AG20443 (cell line): ENCODE measurements around the gene XRCC4.
"Not testable (repeated sequence)": the region's sequence is repeated elsewhere in the genome, so short reads cannot be mapped to it uniquely, and the experiment has no call there.

Experiments
- DNase-seq: peaks from one replicate; pipeline ENCODE4 v3.0.0; 2012; ENCODE audit warnings: low spot score, mixed read lengths

The XRCC4 gene

DNA sequence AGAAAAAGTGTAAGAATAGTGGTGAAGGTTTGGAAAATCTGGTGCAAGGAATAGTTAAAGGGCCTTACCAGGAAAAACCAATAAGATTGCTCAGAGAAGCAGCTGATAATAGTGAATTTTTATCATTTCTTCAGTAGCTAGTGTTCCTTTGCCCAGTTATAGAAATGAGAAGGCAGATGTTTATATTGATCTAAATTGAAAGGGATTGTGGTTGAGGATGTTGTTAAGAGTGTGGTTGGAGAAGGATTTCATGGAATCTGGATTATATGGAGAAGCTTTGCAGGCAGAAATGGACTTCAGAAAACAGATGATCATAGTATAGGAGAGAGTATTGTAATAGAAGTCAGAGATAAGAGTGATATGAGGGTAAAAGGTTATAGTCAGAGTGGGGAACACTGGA is 102.6 kb downstream of the XRCC4 start:
- peak; percentile 25 for DNase-seq

DNA sequence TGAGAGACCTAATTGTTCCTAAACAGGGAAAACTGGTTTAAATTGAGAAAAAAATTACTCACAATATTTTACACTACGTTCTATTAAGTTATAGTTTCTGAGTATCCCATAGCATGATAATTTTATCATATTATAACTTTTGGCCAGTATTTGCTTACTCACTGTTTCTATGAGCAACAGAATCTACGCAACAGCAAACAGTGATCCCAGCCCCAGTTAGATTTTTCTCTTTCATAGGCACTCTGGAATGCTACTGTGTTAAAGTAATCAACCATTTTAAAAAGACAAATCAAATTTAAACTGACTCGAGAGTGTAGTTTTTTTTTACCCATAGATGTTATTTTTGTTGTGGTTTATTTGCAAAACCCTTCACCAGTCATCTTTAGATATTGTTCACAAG is 107.2 kb downstream of the XRCC4 start:
- DNase-seq: no peak

DNA sequence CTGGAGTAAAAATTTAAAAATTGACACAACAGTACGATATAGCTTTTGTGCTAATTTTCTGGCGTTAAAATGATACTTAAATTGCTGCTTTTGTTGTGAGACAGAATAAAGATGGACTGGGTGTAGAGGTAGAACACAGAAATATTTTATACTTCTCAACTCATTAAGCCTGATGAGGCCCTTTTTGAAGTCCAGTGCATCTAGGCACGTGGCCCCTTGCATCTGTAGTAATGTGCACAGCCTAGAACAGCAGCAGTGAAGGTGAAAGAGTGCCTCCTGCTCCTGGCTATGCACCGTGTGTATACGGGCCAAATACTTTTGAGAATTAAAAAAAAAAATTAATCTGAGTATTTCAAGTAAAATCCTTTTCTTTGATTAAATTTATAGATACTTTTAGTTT is 115.6 kb downstream of the XRCC4 start:
- DNase-seq: no peak

- DNase-seq: no peak
Observed at GRCh38 chr5:83197326-83197967, 120.1 kb downstream of the XRCC4 start.

DNA sequence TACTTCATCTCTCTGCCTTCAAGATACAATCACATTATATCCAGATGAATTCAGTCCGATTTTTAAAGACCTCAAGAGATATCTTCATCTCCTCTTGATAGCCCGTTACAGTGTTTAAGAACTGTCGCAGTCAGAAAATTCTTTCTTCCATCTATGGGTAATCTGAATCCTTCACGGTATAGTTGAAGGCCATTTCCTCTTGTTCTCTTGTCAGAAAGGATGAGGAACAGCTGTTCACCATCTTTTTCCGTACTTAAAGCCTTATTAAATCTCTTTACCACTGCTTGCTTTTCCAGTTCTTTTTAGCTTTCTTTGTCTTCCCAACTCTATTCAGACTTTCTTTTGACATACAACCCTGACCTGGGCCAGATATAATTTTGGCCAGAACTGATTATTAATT is 121.8 kb downstream of the XRCC4 start:
- DNase-seq: no peak

DNA sequence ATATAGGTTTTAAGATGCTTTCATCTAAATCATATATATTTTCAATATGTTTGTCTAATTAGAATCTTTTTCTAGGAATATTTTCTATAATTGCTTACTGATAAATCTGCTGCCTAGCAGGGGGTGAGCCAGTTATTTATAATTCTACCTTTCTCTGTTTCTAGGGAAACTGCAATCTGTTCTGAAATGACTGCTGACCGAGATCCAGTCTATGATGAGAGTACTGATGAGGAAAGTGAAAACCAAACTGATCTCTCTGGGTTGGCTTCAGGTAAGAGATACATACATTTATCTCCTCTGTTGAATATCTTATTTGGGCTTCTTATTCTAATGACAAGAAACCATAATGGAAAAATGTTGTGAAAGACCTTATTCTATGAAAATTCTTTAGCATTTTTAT is 127.3 kb downstream of the XRCC4 start:
- no peak for DNase-seq

DNA sequence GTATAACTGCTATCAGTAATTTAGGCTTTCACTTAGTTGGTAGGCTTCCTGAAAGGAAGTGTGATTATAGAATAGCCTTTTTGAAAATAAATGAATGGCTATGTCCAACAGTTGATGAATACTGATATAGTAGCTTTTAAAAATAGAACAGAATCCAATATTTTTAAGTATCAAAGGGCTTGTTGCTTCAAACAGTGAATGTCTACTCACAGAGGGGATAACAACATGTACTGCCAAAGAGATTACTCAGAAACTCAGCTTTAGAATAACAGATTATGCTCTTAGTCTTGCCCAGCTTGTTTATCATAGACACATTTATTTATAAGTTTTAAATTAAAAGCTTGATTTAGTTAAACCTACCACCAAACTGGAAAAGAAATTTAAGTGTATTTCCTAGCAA is 132.6 kb downstream of the XRCC4 start:
- no peak for DNase-seq

- DNase-seq: no peak
Observed at GRCh38 chr5:83219077-83219476, 141.7 kb downstream of the XRCC4 start.

- DNase-seq: no peak
Observed at GRCh38 chr5:83219495-83219894, 142.1 kb downstream of the XRCC4 start.

DNA sequence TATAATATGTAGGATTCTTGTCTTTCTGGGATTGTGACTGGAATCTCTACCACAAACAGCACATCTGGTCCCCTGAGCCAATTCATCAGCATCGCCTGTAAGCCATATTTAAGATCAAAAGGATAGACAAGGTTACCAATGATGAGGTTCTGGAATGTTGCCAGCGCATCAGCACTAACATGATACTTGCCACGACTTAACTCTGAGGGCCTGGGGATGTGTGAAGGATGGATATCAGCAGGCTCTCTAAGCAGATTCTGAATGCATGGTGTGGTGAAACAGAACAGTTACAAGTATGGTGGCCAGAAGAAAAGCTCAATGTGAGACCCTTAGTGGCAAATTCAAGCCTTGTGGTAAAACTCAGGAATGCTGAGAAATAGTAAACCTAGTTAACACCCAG is 143.0 kb downstream of the XRCC4 start:
- DNase-seq: no peak

DNA sequence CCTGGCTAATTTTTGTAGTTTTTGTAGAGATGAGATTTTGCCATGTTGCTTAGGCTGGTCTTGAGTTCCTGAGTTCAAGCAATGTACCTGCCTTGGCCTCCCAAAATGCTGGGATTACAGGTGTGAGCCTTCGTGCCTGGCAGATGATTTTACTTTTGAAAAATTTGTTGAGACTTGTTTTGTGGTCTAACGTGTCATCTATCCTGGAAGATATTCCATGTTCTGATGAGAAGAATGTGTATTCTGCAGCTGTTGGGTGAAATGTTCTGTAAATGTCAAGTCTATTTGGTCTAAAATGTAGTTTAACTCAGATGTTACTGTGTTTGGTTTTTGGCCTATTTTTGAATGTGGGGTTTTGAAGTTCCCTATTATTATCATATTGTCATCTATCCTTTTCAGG is 145.6 kb downstream of the XRCC4 start:
- DNase-seq: no peak

GRCh38 chr5:83227611-83228010 is 150.3 kb downstream of the XRCC4 start:
- no peak for DNase-seq

DNA sequence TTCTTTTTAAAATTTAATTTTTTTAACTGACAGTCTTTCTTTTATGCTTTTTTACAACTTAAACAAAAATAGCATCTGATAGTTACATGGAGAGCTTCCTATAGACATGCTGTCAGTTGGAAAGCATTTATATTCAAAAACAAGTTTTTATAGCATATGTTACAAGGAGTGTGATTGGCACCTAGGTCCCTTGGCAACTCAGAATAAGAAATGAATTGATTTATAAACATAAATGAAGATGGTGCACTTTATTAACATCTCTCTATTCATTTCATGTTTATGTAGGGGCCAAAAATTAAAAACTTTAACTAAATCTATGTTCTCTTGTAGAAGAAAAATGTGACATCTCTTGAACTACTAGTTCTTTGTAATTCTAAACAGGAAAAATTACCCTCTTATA is 153.2 kb downstream of the XRCC4 start:
- DNase-seq: no peak

DNA sequence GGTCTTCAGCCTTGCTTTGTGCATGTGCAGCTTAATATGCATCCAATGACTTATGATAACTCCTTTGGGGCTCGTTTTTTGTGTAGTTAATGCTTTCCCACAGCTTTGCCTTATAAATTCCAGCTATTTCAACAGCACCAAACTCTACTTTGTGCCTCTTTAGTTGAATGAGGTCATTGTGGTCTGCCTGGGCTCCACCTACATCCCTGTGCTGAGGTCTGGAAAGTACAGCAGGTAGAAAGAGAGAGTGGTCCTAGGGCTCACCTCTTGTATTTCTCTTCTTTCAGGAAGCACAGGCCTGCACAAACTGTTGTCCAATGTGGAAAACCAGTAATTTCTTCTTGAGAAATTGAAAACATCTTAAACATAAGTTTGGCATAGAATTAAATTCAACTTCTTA is 167.2 kb downstream of the XRCC4 start:
- no peak for DNase-seq

- DNase-seq: no peak
Observed at GRCh38 chr5:83245037-83245436, 167.7 kb downstream of the XRCC4 start.

DNA sequence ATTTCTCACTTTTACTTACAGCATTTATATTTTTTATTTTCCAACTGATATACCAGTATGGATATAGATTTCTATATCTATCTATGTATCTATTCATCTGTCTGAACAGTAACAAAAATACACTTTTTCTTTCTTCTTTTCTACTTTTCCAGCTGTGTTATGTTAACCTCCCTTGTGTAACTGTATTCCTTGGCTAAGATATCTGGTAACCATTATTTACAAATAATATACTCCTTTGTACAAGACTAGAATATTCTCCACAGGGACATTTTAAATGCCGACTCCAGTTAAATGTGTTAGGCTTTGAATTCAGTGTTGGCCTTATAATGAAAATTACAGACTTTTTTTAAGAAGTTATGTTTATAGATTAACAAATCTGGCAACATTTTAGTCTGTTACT is 168.7 kb downstream of the XRCC4 start:
- no peak for DNase-seq

DNA sequence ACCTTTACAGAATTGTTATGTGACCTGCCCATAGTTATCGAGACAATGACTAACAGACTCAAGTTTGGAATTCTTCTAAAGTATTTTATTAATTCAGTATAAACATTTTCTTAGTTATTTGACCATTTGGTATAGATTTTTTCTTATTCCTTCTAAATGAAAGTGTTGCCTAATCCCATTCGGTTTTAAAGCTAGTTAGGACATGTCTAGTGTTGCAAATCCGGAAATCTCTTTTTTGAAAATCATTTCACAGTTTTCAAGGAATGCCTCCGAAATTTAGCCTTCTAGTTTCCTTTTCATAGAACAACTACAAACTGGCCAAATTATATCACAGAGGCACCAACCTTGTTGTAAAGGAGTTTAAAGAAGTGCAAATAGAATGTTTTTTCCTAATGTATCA is 171.8 kb downstream of the XRCC4 start:
- no peak for DNase-seq

GRCh38 chr5:83251849-83252248 is 174.5 kb downstream of the XRCC4 start:
- no peak for DNase-seq

GRCh38 chr5:83253720-83254119 is 176.4 kb downstream of the XRCC4 start:
- peak; percentile 9 for DNase-seq

DNA sequence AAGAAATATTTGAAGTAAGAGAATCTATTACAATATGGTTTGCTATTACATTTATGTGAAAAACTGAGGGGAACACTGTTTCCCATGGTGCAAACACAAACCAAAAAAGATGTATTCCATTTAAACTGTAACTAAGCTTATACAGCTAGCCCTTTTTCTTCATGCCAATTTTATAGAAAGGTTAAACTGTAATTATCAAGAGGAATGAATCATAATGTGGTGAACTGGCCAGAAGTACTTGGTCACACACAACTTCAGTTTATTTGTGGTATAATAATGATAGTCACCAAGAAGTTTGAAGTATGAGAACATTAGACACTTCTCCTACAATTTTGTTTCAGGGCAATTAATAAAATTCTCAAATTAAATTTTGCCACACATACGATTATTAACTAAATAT is 177.9 kb downstream of the XRCC4 start:
- peak; percentile 32 for DNase-seq

- DNase-seq: peak; percentile 7
Observed at GRCh38 chr5:83256091-83256780, 178.9 kb downstream of the XRCC4 start.

DNA sequence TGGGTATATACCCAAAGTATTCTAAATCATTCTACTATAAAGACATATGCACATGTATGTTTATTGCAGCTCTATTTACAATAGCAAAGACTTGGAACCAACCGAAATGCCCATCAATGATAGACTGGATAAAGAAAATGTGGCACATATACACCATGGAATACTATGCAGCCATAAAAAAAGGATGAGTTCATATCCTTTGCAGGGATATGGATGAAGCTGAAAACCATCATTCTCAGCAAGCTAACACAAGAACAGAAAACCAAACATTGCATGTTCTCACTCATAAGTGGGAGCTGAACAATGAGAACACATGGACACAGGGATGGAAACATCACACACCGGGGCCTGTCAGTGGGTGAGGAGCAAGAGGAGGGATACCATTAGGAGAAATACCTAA is 180.3 kb downstream of the XRCC4 start:
- not testable (repeated sequence) for DNase-seq

DNA sequence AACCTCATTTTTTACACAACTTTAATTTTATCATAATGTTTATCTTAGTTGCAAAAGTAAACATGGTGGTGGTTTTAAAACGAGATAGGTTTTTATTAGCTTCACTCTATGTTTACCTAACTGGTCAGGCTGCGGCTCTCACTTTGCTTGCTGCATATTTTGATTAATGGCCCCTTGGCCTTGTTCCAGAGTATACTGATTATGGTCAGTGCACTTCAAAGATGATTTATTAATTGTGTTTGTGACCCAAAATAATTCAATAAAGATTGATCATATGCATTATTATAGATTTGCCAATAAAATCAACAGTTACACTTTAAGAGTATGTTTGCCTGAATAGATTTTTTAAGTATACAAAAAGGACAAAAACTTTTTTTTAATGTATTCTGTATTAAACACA is 188.0 kb downstream of the XRCC4 start:
- DNase-seq: no peak

DNA sequence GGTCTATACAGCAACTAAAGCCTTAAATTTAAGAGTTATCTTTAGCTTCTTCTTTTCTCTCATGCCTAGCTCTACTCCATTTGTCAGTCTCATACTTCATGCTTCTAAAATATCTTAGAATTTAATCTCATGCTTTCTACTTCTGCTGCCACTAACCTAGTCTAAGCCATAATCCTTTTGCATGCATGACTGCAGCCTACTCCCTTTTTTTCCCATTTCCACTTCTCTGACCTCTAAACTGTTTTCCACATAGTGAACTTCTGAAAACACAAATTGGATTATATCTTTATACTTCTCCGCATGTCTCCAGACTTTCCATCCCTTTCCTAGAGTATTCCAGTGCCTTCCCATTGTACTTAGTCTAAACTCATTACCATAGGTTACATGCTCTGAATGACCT is 193.0 kb downstream of the XRCC4 start:
- no peak for DNase-seq
